Left lung (tissue), 10 donors: ENCODE measurements around the gene MAGEF1. TPM values are rescaled to one million over a fixed set of nuclear protein-coding genes. Genes with fewer than 3 reads are reported as not detected.
"Not testable (repeated sequence)": the region's sequence is repeated elsewhere in the genome, so short reads cannot be mapped to it uniquely, and the experiment has no call there.

Experiments used
- ATAC-seq: fragments of 200-7000 bp; cut with Tn5 transposase; one replicate; pipeline ENCODE4 v1.9.1; 2020; ENCODE audit warnings: moderate library complexity
- DNase-seq, 4 donors: peaks; one replicate each; pipeline ENCODE4 v3.0.0-alpha.2; 2013 to 2020
- H3K27ac ChIP-seq, 2 donors: fragments of 200-600 bp; sonication (generic) in 1 of 2; one replicate each; pipeline versions ENCODE4 v1.5.0 to v1.8.0; 2020 to 2021
- H3K27me3 ChIP-seq, 2 donors: fragments of 200-600 bp; sonication (generic) in 1 of 2; one replicate each; pipeline versions ENCODE4 v1.5.0 to v1.8.0; 2020 to 2021
- H3K36me3 ChIP-seq, 2 donors: fragments of 200-600 bp; sonication (generic) in 1 of 2; one replicate each; pipeline versions ENCODE4 v1.5.0 to v1.8.0; 2020 to 2021
- H3K4me1 ChIP-seq, 2 donors: fragments of 200-600 bp; one replicate each; pipeline ENCODE4 v1.8.0; 2021
- H3K4me3 ChIP-seq, 2 donors: fragments of 200-600 bp; sonication (generic) in 1 of 2; one replicate each; pipeline versions ENCODE4 v1.5.0 to v1.8.0; 2020 to 2021; ENCODE audit warnings: mild to moderate bottlenecking in 1 of 2
- H3K9me3 ChIP-seq, 2 donors: fragments of 200-600 bp; sonication (generic) in 1 of 2; one replicate each; pipeline versions ENCODE4 v1.5.0 to v1.8.0; 2020 to 2021
- intact Hi-C, 2 donors: fragments of 100-400 bp; cut with DNase I; formaldehyde crosslinking; loops; one replicate each; pipeline versions ENCODE4 v1.11.2 to v1.14.2; 2022
- polyA plus RNA-seq, 6 donors: library from polyadenylated mRNA; unstranded; fragments of 120-200 nt; gene quantifications; one replicate each; pipeline ENCODE4 v1.2.1, GENCODE V29; 2013; ENCODE audit not compliant: insufficient read length in 6 of 6
- total RNA-seq, 2 donors: library from RNA; stranded (reverse); fragmentation: NEBNext Ultra II Directional; extraction: Animal tissue kit (Norgen Biotek cat#: 25700); gene quantifications; one replicate each; pipeline ENCODE4 v1.2.1, GENCODE V29; 2021
- TF ChIP-seq, protein P1 (sequence below), 2 donors: fragments of 200-600 bp; sonication (generic) in 1 of 2; IDR thresholded peaks; one replicate each; pipeline versions ENCODE4 v1.5.0 to v1.8.0; 2021; ENCODE audit warnings: antibody characterized with exemption in 2 of 2
- donor health status: DM: no; HTN: yes; CAD: no.
- donor health status: DM: no; HTN: no; CAD: no.

MAGEF1 gene
- total and polyA plus RNA-seq, 8 donors, result 27.8 to 62.4 (median 53.3) TPM

DNA sequence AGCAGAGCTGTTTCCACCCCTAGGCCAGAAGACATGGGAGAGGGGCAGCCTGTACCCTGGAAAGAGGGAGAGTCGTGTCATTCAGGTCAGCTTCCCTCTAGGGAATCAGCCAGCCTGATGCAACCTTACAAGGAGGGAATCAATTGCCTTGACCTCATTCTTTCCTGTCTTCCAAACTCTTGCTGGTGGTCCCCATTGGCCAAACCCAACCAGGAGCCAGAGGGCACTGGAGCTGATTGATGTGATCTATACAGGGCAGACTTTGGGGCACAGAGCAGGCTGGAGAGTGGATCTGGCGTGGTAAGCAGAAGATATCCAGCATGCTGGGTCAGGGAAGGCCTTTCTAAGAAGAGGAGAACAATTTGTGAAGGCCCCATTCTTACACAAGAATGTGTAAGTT is 19.1 kb upstream of the MAGEF1 start:
- TF ChIP-seq, protein P1, sequence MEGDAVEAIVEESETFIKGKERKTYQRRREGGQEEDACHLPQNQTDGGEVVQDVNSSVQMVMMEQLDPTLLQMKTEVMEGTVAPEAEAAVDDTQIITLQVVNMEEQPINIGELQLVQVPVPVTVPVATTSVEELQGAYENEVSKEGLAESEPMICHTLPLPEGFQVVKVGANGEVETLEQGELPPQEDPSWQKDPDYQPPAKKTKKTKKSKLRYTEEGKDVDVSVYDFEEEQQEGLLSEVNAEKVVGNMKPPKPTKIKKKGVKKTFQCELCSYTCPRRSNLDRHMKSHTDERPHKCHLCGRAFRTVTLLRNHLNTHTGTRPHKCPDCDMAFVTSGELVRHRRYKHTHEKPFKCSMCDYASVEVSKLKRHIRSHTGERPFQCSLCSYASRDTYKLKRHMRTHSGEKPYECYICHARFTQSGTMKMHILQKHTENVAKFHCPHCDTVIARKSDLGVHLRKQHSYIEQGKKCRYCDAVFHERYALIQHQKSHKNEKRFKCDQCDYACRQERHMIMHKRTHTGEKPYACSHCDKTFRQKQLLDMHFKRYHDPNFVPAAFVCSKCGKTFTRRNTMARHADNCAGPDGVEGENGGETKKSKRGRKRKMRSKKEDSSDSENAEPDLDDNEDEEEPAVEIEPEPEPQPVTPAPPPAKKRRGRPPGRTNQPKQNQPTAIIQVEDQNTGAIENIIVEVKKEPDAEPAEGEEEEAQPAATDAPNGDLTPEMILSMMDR (IDR thresholded peaks at IDR 0.05), result no peak
- Histone ChIP-seq H3K27me3 (no peaks in the 10 kb centered on the region), H3K36me3 (no peaks in the 10 kb centered on the region), H3K4me1 (no peaks in the 10 kb centered on the region), H3K4me3 (no peak overlapping the region), H3K9me3 (no peaks in the 10 kb centered on the region), H3K27ac (no peak overlapping the region)
- DNase-seq (no peak), ATAC-seq (no peak)
- intact Hi-C loops, result no loop called here

DNA sequence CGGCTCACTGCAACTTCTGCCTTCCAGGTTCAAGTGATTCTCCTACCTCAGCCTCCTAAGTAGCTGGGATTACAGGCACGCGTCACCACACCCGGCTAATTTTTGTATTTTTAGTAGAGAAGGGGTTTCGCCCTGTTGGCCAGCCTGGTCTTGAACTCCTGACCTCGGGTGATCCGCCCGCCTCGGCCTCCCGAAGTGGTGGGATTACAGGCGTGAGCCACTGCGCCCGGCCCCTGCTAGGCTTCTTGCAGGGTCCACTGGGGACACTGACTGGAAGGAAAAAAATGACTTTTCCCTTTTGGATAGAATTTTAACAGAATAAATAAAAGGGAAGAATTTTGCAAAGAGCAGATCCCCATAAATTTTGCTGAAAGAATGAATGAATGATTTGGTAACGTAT is 17.3 kb upstream of the MAGEF1 start:
- DNase-seq, H3K36me3 ChIP-seq, intact Hi-C loops, H3K27me3 ChIP-seq, ATAC-seq, H3K4me1 ChIP-seq, H3K4me3 ChIP-seq, H3K27ac ChIP-seq, H3K9me3 ChIP-seq: not testable (repeated sequence)

DNA sequence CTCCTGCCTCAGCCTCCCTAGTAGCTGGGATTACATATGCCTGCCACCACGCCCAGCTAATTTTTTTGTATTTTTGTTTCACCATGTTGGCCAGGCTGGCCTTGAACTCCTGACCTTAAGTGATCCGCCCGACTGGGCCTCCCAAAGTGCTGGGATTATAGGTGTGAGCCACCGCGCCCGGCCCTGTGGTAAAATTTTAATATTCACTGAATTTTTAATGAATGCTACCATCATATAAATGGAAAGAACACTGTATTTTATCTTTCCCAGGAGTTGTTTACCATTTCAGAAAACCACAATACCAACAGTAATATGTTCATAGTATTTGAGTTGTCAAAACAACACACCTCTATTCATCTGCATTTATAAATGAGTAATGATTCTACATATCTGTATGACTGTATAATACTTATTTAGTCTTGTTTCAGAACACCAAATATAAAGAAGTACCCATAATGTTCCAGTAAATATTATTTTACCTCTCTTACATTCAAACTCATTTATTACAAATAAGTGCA is 16.2 kb upstream of the MAGEF1 start:
- DNase-seq, result no peak
- Histone ChIP-seq H3K4me1 (no peaks in the 10 kb centered on the region), H3K9me3 (no peaks in the 10 kb centered on the region), H3K27ac (no peak overlapping the region), H3K27me3 (no peaks in the 10 kb centered on the region), H3K4me3 (no peak overlapping the region), H3K36me3 (no peaks in the 10 kb centered on the region)
- no peak for ATAC-seq
- intact Hi-C loops, result no loop called here
- TF ChIP-seq, protein P1 (IDR thresholded peaks at IDR 0.05), result no peak

DNA sequence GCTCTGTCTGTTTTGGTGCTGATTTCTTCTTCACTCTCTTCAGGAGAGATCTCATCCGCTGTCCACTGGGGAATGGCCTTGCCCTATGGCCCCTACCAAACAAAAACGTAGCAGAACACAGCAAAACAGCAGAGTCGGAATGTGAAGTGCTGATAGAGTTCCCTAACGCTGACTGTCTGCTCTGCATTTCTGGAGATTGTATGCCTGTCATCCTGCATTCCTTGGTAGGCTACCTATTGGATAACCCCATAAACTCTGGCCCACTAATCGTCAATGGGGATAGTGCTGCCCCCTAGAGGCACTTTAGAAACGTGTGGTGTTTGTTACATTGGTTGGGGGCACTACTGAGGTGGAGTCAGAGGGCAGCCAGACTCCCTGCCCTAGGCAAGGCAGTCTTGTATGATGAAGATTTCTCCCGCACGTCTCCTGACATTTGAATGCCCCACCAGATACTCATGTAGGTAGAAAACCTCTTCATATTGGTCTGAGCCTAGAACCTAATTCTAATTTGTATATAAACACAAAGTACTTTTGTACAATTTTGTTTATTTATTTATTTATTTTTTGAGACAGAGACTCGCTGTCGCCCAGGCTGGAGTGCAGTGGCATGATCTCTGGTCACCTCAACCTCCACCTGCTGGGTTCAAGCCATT is 15.6 kb upstream of the MAGEF1 start:
- intact Hi-C loops, result no loop called here

DNA sequence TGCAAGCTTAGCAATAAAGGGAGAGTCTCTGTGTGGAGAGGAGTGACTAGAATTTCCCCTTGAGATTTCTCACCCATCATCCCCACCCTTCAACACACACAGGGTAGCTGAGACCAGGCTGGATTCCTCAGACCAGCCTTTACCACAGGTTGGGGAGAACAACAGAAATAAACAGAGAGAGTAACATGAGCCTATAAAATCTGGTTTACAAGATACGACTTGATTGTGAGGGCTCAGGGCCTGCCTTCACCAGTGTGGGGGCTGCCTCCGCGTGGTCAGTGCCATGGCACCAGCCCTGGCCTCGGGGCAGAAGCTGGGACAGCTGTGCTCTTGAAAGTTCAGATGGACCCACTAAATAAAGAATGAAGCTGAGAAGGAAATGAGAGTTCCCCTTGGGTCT is 14.6 kb upstream of the MAGEF1 start:
- H3K27ac ChIP-seq, result no peak overlapping the region
- intact Hi-C loops, result no loop called here
- H3K36me3 ChIP-seq, result no peaks in the 10 kb centered on the region
- no peaks in the 10 kb centered on the region for H3K9me3 ChIP-seq
- ATAC-seq (no peak), DNase-seq (no peak)
- H3K4me3 ChIP-seq, result no peak overlapping the region
- no peaks in the 10 kb centered on the region for H3K27me3 ChIP-seq
- TF ChIP-seq, protein P1 (IDR thresholded peaks at IDR 0.05), result no peak
- no peaks in the 10 kb centered on the region for H3K4me1 ChIP-seq

More for the DNA sequence above, 15.6 kb upstream of the MAGEF1 start:
- no peak overlapping the region for H3K27ac ChIP-seq
- no peaks in the 10 kb centered on the region for H3K36me3 ChIP-seq
- ATAC-seq (peak; percentile 100), DNase-seq (peak in 2 of 4 donors; percentile 49 to 70)
- TF ChIP-seq, protein P1 (IDR thresholded peaks at IDR 0.05), result peak; percentile 67 to 70
- no peaks in the 10 kb centered on the region for H3K27me3 ChIP-seq
- H3K4me3 ChIP-seq, result no peak overlapping the region
- H3K9me3 ChIP-seq, result no peaks in the 10 kb centered on the region
- H3K4me1 ChIP-seq, result no peaks in the 10 kb centered on the region
